ENCODE data around the gene SLC10A3.
"Not testable (repeated sequence)": the region's sequence is repeated elsewhere in the genome, so short reads cannot be mapped to it uniquely, and the experiment has no call there.

Gene SLC10A3

DNA sequence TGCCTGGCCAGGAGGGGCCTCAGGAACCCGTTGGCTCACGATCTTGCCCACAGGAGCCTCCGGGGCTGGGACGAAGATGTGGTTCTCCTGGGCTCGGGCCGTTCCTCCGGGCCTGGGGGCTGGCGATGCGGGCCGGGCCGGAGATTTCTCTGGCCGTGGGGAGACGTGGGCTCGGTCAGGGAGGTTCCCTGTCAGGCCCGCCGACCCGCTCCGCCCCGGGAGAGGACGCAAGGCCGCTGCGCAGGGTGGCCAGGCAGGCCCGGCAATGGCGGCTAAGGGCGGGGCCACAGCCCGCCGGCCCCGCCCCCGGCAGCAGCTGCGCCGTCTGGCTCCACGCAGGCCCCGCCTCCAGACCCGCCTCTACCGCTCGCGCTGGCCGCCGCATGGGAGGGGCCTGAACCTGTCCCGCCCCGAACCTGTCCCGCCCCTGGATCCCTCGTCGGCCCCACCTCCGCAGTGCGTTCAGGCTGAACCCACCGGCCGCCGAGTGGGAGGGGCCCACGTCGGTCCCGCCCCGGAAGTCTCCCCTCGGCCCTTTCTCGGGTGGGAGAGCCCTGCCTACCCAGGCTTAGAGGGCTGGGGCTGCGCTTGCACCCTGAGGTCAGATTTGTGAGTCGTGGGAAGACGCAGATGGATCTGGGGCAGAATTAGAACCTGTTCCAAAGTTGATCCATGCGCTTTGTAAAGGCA is 25.7 kb upstream of the SLC10A3 start, which contains the start of gene FAM3A:
TSS of gene FAM3A (minus strand) at position 267 of the 690 bp plus-strand sequence. CDS start 460 bp downstream, outside the sequence.
- H3K27ac Mint-ChIP-seq, result peak within 1 kb of the TSS; percentile 88

DNA sequence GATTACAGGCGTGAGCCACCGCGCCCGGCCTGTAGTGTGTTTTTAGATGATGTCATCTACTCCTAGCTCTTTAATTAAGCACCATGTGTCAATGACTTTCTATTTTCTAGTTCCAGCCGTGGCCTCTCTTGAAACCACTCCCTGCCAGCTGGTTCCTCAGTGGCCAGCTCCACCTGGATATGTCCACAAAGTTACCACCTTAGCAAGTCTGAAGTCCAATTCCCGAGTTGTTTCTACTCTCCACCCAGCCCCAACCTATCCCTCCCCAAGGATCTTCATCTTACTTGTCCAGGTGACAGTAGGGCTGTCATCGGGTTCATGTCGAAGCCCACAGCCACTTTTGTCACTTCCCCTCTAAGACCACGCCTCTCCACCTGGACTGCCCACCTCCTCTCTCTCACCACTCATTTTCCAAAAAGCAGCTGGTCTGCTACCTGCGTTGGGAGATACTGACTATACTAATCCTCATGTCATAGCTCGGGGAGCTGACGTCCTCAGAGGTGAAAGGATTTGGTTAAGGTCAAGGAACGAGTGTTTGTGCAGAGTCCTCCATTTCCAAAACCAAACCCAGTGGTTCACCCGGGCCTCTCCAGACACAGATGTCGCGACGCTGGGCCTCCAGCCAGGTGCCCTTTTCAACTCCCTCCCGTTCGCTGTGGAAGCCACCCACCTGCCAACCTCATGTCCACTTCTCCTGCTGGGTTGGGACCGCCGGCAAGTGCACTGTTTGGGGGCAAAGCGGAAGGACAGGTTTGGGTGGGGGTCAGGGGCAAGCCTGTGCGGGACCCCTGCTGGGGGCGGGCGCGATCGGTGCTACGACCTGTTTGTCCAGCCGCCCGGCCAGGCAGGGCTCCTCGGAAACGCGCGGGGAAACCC is 24.9 kb upstream of the SLC10A3 start:
- Mint-ChIP-seq H3K27ac (peak overlapping the region; percentile 88), H3K27me3 (no peaks in the 10 kb centered on the region), H3K4me3 (peak overlapping the region; percentile 87), H3K9me3 (ENCODE audit: low read depth) (no peaks in the 10 kb centered on the region), H3K36me3 (no peaks in the 10 kb centered on the region), H3K4me1 (ENCODE audit: low read depth) (peaks cover 28% of the 10 kb centered on the region)

More for the DNA sequence above, 25.7 kb upstream of the SLC10A3 start, which contains the start of gene FAM3A:
- no peaks in the 10 kb centered on the region for H3K36me3 Mint-ChIP-seq
- no peaks in the 10 kb centered on the region for H3K27me3 Mint-ChIP-seq
- H3K4me3 Mint-ChIP-seq, result peak within 1 kb of the TSS; percentile 87
- H3K9me3 Mint-ChIP-seq (ENCODE audit: low read depth), result no peaks in the 10 kb centered on the region
- peaks cover 23% of the 10 kb centered on the region for H3K4me1 Mint-ChIP-seq (ENCODE audit: low read depth)

DNA sequence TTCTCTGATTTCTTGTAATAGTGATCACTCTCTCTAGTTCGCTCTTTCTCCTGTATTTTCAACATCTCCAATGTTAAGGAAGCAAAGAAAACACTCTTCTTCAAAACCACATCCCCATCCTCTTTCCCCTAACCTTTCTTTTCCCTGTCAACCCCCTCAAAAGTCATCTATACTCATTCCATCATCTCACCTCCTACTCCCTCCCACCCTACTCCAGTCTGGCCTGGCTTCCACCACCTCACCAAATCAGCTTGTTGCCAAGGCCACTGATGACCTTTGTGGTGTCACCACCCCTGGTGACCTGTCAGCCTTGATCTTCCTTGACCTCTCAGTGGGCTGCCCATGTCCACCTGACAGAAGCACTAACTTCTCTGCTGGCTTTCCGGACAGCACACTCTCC is 23.3 kb upstream of the SLC10A3 start:
- no peaks in the 10 kb centered on the region for H3K27me3 Mint-ChIP-seq
- peaks cover 28% of the 10 kb centered on the region for H3K4me1 Mint-ChIP-seq (ENCODE audit: low read depth)
- H3K9me3 Mint-ChIP-seq (ENCODE audit: low read depth), result no peaks in the 10 kb centered on the region
- peaks cover 4% of the 10 kb centered on the region for H3K36me3 Mint-ChIP-seq
- peak overlapping the region; percentile 72 for H3K27ac Mint-ChIP-seq
- H3K4me3 Mint-ChIP-seq, result peak overlapping the region; percentile 51

DNA sequence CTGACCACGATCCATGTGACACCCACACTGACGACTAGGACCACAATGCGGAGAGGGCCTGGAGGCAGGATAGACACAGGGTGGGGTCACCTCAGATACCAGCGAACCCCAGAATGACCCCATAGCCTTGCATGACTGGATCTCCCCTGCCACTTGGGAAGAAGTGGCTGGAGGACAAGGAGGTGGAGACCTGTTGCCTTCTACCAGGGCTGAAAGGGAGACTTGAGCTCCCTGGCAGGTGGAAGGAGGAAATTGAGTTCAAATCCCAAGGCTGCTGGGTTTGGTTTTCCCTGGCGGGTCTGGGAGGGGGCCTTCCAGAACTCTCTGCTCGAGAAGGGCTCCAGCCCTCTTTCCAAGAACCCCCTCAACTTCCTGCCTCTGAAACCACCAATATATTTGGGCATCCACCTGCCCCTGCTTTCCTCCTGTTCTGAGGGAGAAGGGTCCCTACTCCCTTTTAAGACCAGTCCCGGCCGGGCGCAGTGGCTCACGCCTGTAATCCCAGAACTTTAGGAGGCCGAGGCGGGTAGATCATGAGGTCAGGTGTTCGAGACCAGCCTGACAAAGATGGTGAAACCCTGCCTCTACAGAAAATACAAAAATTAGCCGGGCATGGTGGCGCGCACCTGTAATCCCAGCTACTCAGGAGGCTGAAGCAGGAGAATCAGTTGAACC is 22.6 kb upstream of the SLC10A3 start:
- Mint-ChIP-seq H3K9me3 (ENCODE audit: low read depth) (no peaks in the 10 kb centered on the region), H3K27me3 (no peaks in the 10 kb centered on the region), H3K4me3 (no peak overlapping the region), H3K27ac (no peak overlapping the region), H3K36me3 (peaks cover 4% of the 10 kb centered on the region), H3K4me1 (ENCODE audit: low read depth) (peaks cover 28% of the 10 kb centered on the region)

DNA sequence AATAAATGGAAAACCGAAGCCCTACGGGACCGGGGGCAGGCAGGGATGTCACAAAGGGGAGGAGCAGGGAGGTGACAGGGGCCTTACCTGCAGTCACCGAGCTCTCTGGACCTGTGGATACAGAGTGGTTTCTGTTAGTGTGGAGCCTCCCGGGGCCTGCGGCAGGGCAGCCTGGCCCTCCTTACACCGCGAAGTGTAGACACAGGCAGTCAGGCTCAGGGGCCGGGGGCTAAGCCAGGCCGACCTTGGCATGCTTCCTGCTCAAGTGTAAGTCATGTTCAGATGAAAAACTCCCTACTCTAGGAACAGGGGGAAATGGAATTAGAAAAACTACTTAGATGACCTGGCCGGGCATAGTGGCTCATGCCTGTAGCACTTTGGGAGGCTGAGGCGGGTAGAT is 21.3 kb upstream of the SLC10A3 start:
- Mint-ChIP-seq H3K36me3 (peaks cover 4% of the 10 kb centered on the region), H3K4me1 (ENCODE audit: low read depth) (peaks cover 25% of the 10 kb centered on the region), H3K4me3 (peak overlapping the region; percentile 23), H3K27me3 (no peaks in the 10 kb centered on the region), H3K27ac (peak overlapping the region; percentile 86), H3K9me3 (ENCODE audit: low read depth) (no peaks in the 10 kb centered on the region)

DNA sequence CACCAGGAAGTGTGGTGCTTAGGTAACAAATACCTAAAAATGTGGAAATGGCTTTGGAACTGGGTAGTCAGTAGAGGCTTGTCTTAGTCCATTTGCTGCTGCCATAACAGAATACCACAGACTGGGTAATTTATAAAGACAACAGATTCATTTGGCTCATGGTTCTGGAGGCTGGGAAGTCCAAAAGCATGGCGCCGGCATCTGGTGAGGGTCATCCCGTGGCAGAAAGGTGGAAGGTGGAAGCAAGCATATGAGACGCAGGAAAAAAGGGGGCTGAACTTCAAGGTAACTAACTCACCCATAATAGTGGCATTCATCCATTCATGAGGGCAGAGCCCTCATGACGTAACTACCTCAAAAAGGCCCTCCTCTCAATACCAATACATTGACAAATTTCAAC is 19.0 kb upstream of the SLC10A3 start:
- Mint-ChIP-seq H3K4me3 (no peak overlapping the region), H3K36me3 (peaks cover 4% of the 10 kb centered on the region), H3K27ac (no peak overlapping the region), H3K4me1 (ENCODE audit: low read depth) (peaks cover 19% of the 10 kb centered on the region), H3K27me3 (no peaks in the 10 kb centered on the region), H3K9me3 (ENCODE audit: low read depth) (no peaks in the 10 kb centered on the region)

DNA sequence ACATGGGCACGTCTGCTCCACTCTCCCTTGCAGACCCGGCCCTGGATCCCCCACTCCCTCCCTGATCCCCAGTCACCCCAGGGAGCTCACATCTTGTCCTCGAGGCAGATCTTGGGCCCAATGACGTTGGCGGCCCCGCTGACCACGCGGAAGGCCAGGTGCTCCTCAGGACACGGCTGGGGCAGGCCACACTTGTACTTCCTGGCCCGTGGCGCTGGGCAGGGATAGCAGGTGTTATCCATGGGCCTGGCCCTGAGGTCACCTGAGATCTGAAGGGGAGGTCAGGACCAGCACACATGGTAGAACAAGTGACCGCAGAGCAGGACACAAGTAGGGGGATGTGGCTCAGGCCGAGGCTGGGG is 17.9 kb upstream of the SLC10A3 start:
- H3K9me3 Mint-ChIP-seq (ENCODE audit: low read depth), result no peaks in the 10 kb centered on the region
- peaks cover 4% of the 10 kb centered on the region for H3K36me3 Mint-ChIP-seq
- H3K4me1 Mint-ChIP-seq (ENCODE audit: low read depth), result peaks cover 13% of the 10 kb centered on the region
- H3K27me3 Mint-ChIP-seq, result no peaks in the 10 kb centered on the region
- no peak overlapping the region for H3K4me3 Mint-ChIP-seq
- H3K27ac Mint-ChIP-seq, result no peak overlapping the region

DNA sequence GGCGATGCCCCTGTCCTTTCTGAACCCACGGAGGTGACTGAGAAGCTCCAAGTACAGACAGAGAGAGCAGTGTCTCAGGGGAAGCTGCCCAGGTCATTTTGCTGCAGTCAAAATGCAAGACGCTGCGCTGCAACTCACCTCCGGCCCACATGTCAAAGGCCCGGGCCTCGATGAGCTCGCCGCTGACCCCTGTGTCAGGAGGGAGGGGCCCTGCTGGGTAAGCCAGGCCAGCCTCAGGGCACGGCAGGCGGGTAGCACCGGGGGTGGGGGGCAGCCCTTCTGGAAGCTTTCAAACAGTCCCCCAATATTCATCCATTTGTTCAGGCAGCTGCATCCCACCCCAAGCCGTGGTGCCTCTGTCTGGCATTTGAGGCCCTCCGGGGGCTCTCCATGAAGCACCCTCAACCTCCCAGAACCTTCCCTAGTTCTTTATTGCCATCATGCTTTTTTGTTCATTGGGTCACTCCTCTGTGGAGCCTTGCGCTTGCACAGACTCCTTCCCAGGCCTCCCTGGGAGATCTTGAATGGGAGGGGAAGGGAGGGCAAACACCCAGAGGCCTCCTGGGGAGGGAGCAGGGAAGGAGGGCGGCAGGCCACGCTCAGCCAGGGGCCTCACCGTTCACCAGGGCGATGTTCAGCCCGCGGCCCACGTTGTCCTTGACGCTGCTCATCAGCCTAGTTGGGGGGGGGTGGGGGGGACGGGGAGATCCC is 17.4 kb upstream of the SLC10A3 start:
- no peak overlapping the region for H3K4me3 Mint-ChIP-seq
- H3K4me1 Mint-ChIP-seq (ENCODE audit: low read depth), result peaks cover 13% of the 10 kb centered on the region
- H3K36me3 Mint-ChIP-seq, result peaks cover 4% of the 10 kb centered on the region
- no peaks in the 10 kb centered on the region for H3K9me3 Mint-ChIP-seq (ENCODE audit: low read depth)
- no peaks in the 10 kb centered on the region for H3K27me3 Mint-ChIP-seq
- no peak overlapping the region for H3K27ac Mint-ChIP-seq

DNA sequence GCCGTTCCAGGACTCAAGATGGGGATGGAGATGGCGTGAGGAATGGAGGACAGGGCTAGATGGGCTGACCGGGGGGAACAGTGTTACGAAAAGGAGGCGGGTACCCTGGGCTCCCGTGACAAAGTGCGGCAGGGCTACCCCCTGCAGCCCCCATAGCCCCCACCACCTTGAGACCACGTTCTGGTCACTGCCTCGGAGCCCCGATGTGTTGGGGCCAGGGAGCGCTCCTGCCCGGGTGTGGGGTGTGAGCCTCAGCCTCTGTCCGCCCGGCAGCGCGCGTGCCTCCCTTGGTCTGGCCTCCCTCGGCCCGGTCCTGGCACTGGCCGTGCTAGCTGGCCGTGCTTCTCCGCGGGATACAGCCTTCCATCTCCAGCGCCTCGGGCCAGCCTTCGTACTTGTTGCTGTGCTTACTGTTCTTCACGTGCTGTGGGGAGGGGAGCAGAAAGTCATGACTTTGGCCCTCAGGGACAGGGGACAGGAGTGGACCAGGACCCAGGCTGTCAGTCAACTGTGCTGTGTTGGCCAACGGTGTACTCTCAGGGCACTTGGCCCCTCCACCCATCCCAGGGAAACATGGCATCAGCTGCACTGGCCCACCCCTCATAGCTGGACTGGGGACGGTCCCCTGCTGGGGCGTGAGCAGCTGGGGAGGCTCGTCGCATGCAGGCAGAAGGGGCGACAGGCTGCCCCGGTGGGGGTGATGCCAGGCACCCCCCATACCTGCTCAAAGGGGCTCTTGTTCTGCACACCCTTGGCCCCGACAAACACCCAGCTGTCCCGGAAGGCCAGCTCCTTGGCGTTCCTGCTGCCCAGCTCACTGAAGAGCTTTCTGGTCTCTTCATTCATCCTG is 16.3 kb upstream of the SLC10A3 start:
- peaks cover 4% of the 10 kb centered on the region for H3K36me3 Mint-ChIP-seq
- H3K9me3 Mint-ChIP-seq (ENCODE audit: low read depth), result no peaks in the 10 kb centered on the region
- peaks cover 9% of the 10 kb centered on the region for H3K4me1 Mint-ChIP-seq (ENCODE audit: low read depth)
- no peak overlapping the region for H3K27ac Mint-ChIP-seq
- no peaks in the 10 kb centered on the region for H3K27me3 Mint-ChIP-seq
- H3K4me3 Mint-ChIP-seq, result no peak overlapping the region

DNA sequence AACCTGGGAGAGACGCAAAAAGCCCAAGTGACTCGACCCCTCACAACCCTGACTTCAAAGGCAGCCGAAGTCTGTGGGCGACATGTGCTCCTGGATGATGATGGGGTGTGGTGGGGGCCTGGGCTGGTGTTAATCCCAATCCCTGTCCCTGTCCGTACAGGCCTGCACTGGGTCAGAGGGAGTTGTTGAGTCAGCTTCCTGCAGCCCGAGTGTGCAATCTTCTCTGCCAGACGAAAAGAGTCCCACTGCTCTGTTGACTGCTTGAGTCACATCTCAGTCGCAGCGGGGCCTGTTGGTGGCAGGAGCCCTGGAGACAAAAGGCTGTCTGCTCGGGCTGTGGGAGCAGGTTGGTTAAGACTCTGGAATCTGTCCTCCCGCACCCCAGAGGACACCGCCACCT is 15.3 kb upstream of the SLC10A3 start:
- Mint-ChIP-seq H3K27me3 (no peaks in the 10 kb centered on the region), H3K4me1 (ENCODE audit: low read depth) (peaks cover under 1% of the 10 kb centered on the region), H3K36me3 (peaks cover 4% of the 10 kb centered on the region), H3K4me3 (no peak overlapping the region), H3K27ac (no peak overlapping the region), H3K9me3 (ENCODE audit: low read depth) (no peaks in the 10 kb centered on the region)

DNA sequence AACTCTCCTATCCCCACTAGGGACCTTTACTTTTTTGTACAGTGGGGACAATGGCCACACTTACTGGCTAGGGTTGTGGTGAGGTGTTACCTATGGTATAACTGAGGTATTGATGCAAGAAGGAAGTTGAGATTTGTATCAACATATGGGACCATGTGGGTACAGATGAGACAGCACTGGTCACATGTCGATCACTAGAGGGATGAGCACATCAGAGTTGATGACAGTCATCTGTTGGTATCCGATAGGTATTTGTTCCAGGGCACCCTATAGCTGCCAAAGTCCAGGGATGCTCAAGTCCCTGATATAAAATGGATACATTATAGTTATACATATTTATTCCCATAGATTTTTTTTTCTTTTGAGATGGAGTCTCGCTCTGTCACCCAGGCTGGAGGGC is 12.6 kb upstream of the SLC10A3 start:
- Mint-ChIP-seq H3K4me1 (ENCODE audit: low read depth) (no peaks in the 10 kb centered on the region), H3K27ac (no peak overlapping the region), H3K4me3 (no peak overlapping the region), H3K36me3 (no peaks in the 10 kb centered on the region), H3K27me3 (no peaks in the 10 kb centered on the region), H3K9me3 (ENCODE audit: low read depth) (no peaks in the 10 kb centered on the region)

DNA sequence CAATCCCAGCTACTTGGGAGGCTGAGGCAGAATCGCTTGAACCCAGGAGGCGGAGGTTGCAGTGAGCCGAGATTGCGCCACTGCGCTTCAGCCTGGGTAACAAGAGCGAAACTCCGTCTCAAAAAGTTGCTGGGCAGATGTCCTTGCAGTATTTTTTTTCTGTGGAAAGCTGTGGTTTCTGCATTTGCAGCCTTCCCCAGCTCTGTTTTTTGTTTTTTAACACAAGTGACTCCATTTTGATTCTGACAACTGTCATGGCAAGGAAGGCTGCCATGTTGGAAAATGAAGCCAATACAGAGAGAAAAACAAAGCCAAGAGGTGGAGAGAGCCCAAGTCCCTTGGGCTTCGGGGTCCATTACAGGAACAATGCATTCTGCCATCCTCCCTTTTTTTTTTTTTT is 11.7 kb upstream of the SLC10A3 start:
- Mint-ChIP-seq H3K27me3 (no peaks in the 10 kb centered on the region), H3K9me3 (ENCODE audit: low read depth) (no peaks in the 10 kb centered on the region), H3K4me1 (ENCODE audit: low read depth) (no peaks in the 10 kb centered on the region), H3K4me3 (no peak overlapping the region), H3K27ac (no peak overlapping the region), H3K36me3 (no peaks in the 10 kb centered on the region)

DNA sequence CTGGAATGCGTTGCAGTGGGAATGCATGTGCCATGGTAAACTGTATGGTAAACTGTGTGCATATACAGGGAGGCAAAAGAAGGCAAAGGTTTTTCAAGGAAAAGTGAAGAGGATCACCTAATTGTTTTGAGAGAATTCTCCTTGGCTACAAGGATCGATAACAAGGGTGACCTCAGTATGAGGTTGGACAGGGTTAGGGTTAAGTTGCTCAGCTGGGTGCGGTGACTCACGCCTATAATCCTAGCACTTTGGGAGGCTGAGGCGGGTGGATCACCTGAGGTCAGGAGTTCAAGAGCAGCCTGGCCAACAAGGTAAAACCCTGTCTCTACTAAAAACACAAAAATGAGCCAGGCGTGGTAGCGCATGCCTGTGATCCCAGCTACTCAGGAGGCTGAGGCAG is 11.0 kb upstream of the SLC10A3 start:
- H3K4me1 Mint-ChIP-seq (ENCODE audit: low read depth); H3K27me3 Mint-ChIP-seq; H3K9me3 Mint-ChIP-seq (ENCODE audit: low read depth); H3K36me3 Mint-ChIP-seq; H3K27ac Mint-ChIP-seq; H3K4me3 Mint-ChIP-seq: not testable (repeated sequence)

DNA sequence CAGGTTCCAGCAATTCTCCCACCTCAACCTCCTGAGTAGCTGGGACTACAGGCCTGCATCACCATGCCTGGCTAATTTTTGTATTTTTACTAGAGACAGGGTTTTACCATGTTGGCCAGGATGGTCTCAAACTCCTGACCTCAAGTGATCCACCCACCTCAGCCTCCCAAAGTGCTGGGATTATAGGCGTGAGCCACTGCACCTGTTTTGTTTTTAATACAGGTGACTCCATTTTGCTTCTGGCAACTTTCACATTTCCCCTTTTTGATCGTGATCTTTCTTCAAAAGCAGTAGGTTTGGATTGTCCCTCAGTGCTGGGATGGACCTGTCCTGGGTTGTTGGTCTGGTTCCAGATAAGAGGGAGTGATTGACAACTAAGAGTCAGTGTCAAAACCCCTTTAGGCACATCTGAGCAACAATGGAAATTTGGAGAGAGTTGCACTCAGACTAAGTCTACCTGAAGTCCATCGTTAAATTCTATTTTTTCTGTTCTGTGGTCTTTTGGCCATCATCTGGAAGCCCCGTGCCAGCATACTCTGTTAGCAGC is 6.2 kb upstream of the SLC10A3 start:
- not testable (repeated sequence) for H3K27me3 Mint-ChIP-seq; H3K9me3 Mint-ChIP-seq (ENCODE audit: low read depth); H3K4me1 Mint-ChIP-seq (ENCODE audit: low read depth); H3K4me3 Mint-ChIP-seq; H3K36me3 Mint-ChIP-seq; H3K27ac Mint-ChIP-seq
